Endodermal cell (in vitro differentiated cells): Measurements from ENCODE around the gene CPEB2. TPM values are rescaled to one million over a fixed set of nuclear protein-coding genes. Genes with fewer than 3 reads are reported as not detected.

Source experiments
- DNase-seq: peaks from one replicate; pipeline ENCODE4 v3.0.0-alpha.2; 2017
- H3K27ac ChIP-seq: 2 replicates; pipeline ENCODE4 v1.5.1; 2013; ENCODE audit warnings: mild to moderate bottlenecking, low read depth, low read length, moderate library complexity
- H3K27me3 ChIP-seq: 2 replicates; pipeline ENCODE4 v1.6.1; 2013; ENCODE audit warnings: mild to moderate bottlenecking, low read length, moderate library complexity; ENCODE audit not compliant: insufficient read depth, control insufficient read depth, poor library complexity, severe bottlenecking
- H3K36me3 ChIP-seq: 2 replicates; pipeline ENCODE4 v1.7.0; 2013; ENCODE audit warnings: mild to moderate bottlenecking, low read length, moderate library complexity; ENCODE audit not compliant: control insufficient read depth, insufficient read depth
- H3K4me1 ChIP-seq: one replicate; pipeline ENCODE4 v1.7.0; 2013; ENCODE audit warnings: low read length; ENCODE audit not compliant: control insufficient read depth, insufficient read depth
- H3K4me3 ChIP-seq: 2 replicates; pipeline ENCODE4 v1.5.1; 2013; ENCODE audit warnings: mild to moderate bottlenecking, low read length, moderate library complexity
- H3K9ac ChIP-seq: 2 replicates; pipeline ENCODE4 v1.6.1; 2013; ENCODE audit warnings: mild to moderate bottlenecking, low read length, moderate library complexity; ENCODE audit not compliant: poor library complexity, severe bottlenecking; ENCODE audit errors: extremely low read depth
- H3K9me3 ChIP-seq: 2 replicates; pipeline ENCODE4 v1.6.1; 2013; ENCODE audit warnings: mild to moderate bottlenecking, low read length, moderate library complexity; ENCODE audit not compliant: control insufficient read depth
- H3K27ac Mint-ChIP-seq: 2 replicates; pipeline ENCODE4 v1.8.0; 2020; ENCODE audit warnings: mixed read lengths
- H3K27me3 Mint-ChIP-seq: 2 replicates; pipeline ENCODE4 v1.8.0; 2021; ENCODE audit warnings: mild to moderate bottlenecking, mixed read lengths; ENCODE audit not compliant: insufficient read depth
- H3K36me3 Mint-ChIP-seq: 2 replicates; pipeline ENCODE4 v1.8.0; 2020; ENCODE audit warnings: low read depth, mixed read lengths
- H3K4me1 Mint-ChIP-seq: 2 replicates; pipeline ENCODE4 v1.8.0; 2020; ENCODE audit warnings: mixed read lengths
- H3K4me3 Mint-ChIP-seq: 2 replicates; pipeline ENCODE4 v1.8.0; 2020; ENCODE audit warnings: mild to moderate bottlenecking, moderate library complexity, mixed read lengths
- H3K9me3 Mint-ChIP-seq: 2 replicates; pipeline ENCODE4 v1.8.0; 2020; ENCODE audit warnings: mild to moderate bottlenecking, mixed read lengths
- WGBS, 2 experiments: methylation state at CpG; one replicate each; pipeline versions ENCODE4 v1.1.5 to v1.1.7; 2013; ENCODE audit warnings: missing lambda C conversion rate in 2 of 2, mixed read lengths in 1 of 2; ENCODE audit not compliant: insufficient coverage in 1 of 2, insufficient read length in 1 of 2; 5-methylcytosine and 5-hydroxymethylcytosine counted together
- total RNA-seq, 2 donors: library from RNA; stranded (reverse); fragmentation: NEBNext Ultra II Directional in 1 of 2; extraction: Animal tissue kit (Norgen Biotek cat#: 25700) in 1 of 2; gene quantifications; 2 replicates in 1 of 2; 3 replicates in 1 of 2; pipeline ENCODE4 v1.2.1, GENCODE V29; 2021
- TF ChIP-seq, protein P1 (sequence below): fragments of 200-600 bp; sonication (generic); conservative IDR thresholded peaks from 2 replicates; pipeline ENCODE4 v1.5.0; 2021; ENCODE audit warnings: antibody characterized with exemption, mild to moderate bottlenecking

Gene CPEB2
- total RNA-seq, 2 donors from 2014 or later, result 4.8 to 8.6 TPM

- WGBS, 2 experiments, result 100% methylated on average over 1 of the region's 1 CpG; no CpG with 5 or more reads in 1 of the 2 experiments
Measured at GRCh38 chr4:15015170-15015569, 12.9 kb downstream of the CPEB2 start.

GRCh38 chr4:15018361-15018760, 16.1 kb downstream of the CPEB2 start:
- Histone ChIP-seq H3K27ac (no peak overlapping the region), H3K4me3 (no peak overlapping the region), H3K9me3 (no peaks in the 10 kb centered on the region), H3K36me3 (peaks cover 28% of the 10 kb centered on the region), H3K9ac (no peak overlapping the region), H3K27me3 (no peaks in the 10 kb centered on the region), H3K4me1 (no peaks in the 10 kb centered on the region)
- Mint-ChIP-seq H3K4me3 (no peak overlapping the region), H3K27me3 (no peaks in the 10 kb centered on the region), H3K27ac (no peak overlapping the region), H3K9me3 (no peaks in the 10 kb centered on the region), H3K4me1 (no peaks in the 10 kb centered on the region), H3K36me3 (peaks cover 3% of the 10 kb centered on the region)
- TF ChIP-seq, protein P1, sequence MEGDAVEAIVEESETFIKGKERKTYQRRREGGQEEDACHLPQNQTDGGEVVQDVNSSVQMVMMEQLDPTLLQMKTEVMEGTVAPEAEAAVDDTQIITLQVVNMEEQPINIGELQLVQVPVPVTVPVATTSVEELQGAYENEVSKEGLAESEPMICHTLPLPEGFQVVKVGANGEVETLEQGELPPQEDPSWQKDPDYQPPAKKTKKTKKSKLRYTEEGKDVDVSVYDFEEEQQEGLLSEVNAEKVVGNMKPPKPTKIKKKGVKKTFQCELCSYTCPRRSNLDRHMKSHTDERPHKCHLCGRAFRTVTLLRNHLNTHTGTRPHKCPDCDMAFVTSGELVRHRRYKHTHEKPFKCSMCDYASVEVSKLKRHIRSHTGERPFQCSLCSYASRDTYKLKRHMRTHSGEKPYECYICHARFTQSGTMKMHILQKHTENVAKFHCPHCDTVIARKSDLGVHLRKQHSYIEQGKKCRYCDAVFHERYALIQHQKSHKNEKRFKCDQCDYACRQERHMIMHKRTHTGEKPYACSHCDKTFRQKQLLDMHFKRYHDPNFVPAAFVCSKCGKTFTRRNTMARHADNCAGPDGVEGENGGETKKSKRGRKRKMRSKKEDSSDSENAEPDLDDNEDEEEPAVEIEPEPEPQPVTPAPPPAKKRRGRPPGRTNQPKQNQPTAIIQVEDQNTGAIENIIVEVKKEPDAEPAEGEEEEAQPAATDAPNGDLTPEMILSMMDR, result no peak
- no peak for DNase-seq

More at GRCh38 chr4:15015170-15015569, 12.9 kb downstream of the CPEB2 start:
- no peak overlapping the region for H3K27ac ChIP-seq
- H3K9me3 ChIP-seq, result no peaks in the 10 kb centered on the region
- H3K36me3 ChIP-seq, result peaks cover 41% of the 10 kb centered on the region
- no peaks in the 10 kb centered on the region for H3K4me1 ChIP-seq
- Mint-ChIP-seq H3K4me1 (peaks cover 3% of the 10 kb centered on the region), H3K9me3 (no peaks in the 10 kb centered on the region), H3K4me3 (no peak overlapping the region), H3K27me3 (no peaks in the 10 kb centered on the region), H3K36me3 (peaks cover 16% of the 10 kb centered on the region), H3K27ac (no peak overlapping the region)
- H3K27me3 ChIP-seq, result no peaks in the 10 kb centered on the region
- H3K9ac ChIP-seq, result no peak overlapping the region
- no peak for DNase-seq
- TF ChIP-seq, protein P1, result no peak
- H3K4me3 ChIP-seq, result no peak overlapping the region

DNA sequence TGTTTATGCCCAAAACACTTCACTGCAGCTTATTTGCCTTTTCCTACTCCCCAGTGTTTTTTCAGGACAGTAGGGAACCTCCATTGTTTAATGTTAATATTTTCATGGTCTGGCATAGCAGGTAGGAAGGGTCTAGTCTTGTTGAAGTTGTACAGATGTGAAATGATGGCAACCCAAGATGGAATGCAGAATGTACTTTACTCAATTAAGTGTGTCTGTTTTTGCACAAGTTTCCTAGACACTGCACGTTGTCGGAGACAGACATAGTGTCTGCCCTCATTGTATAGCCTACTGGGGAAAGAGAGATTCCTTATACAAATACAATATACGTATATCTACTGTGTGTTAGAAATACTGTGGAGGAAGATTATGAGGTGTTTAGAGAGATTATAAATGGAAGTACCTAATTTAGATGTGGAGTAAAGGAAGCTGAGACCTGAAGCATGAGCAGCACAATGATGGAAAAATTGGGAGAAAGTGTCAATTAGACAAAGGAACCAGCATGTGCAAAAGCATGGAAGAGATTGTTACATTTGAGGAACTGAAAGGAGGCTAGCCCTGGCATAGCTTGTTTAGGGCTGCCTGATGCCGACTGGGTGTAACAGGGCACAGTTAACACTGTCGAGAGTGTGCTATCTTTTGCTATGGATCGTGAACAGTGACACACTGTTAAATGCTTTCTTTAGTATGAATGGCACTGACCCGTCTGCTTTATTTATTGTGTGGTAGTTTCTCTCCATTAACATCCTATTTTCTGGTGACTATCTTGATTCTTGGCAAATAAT, 18.4 kb downstream of the CPEB2 start:
- Mint-ChIP-seq H3K36me3 (peaks cover 10% of the 10 kb centered on the region), H3K27me3 (no peaks in the 10 kb centered on the region), H3K27ac (no peak overlapping the region), H3K4me1 (no peaks in the 10 kb centered on the region), H3K4me3 (no peak overlapping the region), H3K9me3 (no peaks in the 10 kb centered on the region)
- Histone ChIP-seq H3K9ac (no peak overlapping the region), H3K27me3 (no peaks in the 10 kb centered on the region), H3K4me3 (no peak overlapping the region), H3K27ac (no peak overlapping the region), H3K36me3 (peaks cover 26% of the 10 kb centered on the region), H3K4me1 (no peaks in the 10 kb centered on the region), H3K9me3 (no peaks in the 10 kb centered on the region)
- no peak for DNase-seq
- TF ChIP-seq, protein P1, result no peak
- WGBS, 2 experiments, result 86 to 95% methylated on average over 1 to 7 of the region's 7 CpGs
